SK-N-SH (cell line): ENCODE measurements around the gene SEC24B.

ENCODE experiments used
- EP300 ChIP-seq, 2 experiments: IDR thresholded peaks; 2 replicates each; pipeline versions ENCODE4 v1.4.0 to v1.6.1; 2012; ENCODE audit warnings: borderline replicate concordance in 1 of 2, low read depth in 1 of 2, low read length in 1 of 2
- SIN3A ChIP-seq: IDR thresholded peaks from 2 replicates; pipeline ENCODE4 v1.6.1; 2012; ENCODE audit warnings: low read depth, mild to moderate bottlenecking, low read length, moderate library complexity, borderline replicate concordance
- TF ChIP-seq, protein P1 (sequence below): fragments of 200-600 bp; sonication (generic); IDR thresholded peaks from 2 replicates; pipeline ENCODE4 v1.6.1; 2017; ENCODE audit warnings: antibody characterized with exemption, mild to moderate bottlenecking, moderate library complexity
- TF ChIP-seq, protein P2 (sequence below): IDR thresholded peaks from 2 replicates; pipeline ENCODE4 v1.6.1; 2012; ENCODE audit warnings: mild to moderate bottlenecking, low read depth, low read length, moderate library complexity

DNA sequence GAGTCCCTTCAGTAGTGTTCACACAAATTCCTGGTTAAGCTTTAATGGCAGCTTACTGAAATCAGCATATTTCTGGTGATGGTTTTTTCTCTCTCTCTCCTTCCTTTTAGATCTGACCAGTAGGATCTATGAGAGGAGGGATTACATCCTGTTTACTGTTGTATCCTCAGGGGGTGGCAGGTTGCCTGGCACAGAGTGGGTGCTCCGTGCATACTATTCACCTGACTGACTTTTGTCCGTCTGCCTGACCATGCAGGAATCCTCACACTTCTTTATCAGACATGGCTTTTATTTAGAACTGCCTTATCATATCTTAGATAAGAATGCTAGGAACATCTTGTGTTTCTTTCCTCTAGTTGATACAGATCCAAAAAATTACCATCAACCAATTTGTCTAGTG is 156.0 kb downstream of the SEC24B start:
- TF ChIP-seq, protein P1, sequence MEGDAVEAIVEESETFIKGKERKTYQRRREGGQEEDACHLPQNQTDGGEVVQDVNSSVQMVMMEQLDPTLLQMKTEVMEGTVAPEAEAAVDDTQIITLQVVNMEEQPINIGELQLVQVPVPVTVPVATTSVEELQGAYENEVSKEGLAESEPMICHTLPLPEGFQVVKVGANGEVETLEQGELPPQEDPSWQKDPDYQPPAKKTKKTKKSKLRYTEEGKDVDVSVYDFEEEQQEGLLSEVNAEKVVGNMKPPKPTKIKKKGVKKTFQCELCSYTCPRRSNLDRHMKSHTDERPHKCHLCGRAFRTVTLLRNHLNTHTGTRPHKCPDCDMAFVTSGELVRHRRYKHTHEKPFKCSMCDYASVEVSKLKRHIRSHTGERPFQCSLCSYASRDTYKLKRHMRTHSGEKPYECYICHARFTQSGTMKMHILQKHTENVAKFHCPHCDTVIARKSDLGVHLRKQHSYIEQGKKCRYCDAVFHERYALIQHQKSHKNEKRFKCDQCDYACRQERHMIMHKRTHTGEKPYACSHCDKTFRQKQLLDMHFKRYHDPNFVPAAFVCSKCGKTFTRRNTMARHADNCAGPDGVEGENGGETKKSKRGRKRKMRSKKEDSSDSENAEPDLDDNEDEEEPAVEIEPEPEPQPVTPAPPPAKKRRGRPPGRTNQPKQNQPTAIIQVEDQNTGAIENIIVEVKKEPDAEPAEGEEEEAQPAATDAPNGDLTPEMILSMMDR: no peak
- TF ChIP-seq, protein P2, sequence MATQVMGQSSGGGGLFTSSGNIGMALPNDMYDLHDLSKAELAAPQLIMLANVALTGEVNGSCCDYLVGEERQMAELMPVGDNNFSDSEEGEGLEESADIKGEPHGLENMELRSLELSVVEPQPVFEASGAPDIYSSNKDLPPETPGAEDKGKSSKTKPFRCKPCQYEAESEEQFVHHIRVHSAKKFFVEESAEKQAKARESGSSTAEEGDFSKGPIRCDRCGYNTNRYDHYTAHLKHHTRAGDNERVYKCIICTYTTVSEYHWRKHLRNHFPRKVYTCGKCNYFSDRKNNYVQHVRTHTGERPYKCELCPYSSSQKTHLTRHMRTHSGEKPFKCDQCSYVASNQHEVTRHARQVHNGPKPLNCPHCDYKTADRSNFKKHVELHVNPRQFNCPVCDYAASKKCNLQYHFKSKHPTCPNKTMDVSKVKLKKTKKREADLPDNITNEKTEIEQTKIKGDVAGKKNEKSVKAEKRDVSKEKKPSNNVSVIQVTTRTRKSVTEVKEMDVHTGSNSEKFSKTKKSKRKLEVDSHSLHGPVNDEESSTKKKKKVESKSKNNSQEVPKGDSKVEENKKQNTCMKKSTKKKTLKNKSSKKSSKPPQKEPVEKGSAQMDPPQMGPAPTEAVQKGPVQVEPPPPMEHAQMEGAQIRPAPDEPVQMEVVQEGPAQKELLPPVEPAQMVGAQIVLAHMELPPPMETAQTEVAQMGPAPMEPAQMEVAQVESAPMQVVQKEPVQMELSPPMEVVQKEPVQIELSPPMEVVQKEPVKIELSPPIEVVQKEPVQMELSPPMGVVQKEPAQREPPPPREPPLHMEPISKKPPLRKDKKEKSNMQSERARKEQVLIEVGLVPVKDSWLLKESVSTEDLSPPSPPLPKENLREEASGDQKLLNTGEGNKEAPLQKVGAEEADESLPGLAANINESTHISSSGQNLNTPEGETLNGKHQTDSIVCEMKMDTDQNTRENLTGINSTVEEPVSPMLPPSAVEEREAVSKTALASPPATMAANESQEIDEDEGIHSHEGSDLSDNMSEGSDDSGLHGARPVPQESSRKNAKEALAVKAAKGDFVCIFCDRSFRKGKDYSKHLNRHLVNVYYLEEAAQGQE: no peak
- no peak for TF ChIP-seq EP300 (IDR thresholded peaks at IDR 0.05; ENCODE audit: borderline replicate concordance in 1 of 2, low read depth in 1 of 2, low read length in 1 of 2)
- TF ChIP-seq SIN3A: no peak
